ENCODE data around the gene NMRK2. TPM values are rescaled to one million over a fixed set of nuclear protein-coding genes. Genes with fewer than 3 reads are reported as not detected.

Gene NMRK2
- polyA plus RNA-seq, 1 of the 3 experiments (the other 2 are of a cell fraction), result not detected

GRCh38 chr19:3984584-3984907 is 51.7 kb downstream of the NMRK2 start:
- H3K27me3 ChIP-seq (ENCODE audit: insufficient read depth), result no peaks in the 10 kb centered on the region
- WGBS (ENCODE audit: low lambda C conversion rate), result 1% methylated on average over 10 of the region's 10 CpGs
- H3K9ac ChIP-seq, result peak overlapping the region; percentile 91
- TF ChIP-seq, protein P1, sequence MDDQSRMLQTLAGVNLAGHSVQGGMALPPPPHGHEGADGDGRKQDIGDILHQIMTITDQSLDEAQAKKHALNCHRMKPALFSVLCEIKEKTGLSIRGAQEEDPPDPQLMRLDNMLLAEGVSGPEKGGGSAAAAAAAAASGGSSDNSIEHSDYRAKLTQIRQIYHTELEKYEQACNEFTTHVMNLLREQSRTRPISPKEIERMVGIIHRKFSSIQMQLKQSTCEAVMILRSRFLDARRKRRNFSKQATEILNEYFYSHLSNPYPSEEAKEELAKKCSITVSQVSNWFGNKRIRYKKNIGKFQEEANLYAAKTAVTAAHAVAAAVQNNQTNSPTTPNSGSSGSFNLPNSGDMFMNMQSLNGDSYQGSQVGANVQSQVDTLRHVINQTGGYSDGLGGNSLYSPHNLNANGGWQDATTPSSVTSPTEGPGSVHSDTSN (IDR thresholded peaks at IDR 0.05), result no peak
- TF ChIP-seq RAD21 (IDR thresholded peaks at IDR 0.05; ENCODE audit: low read length) (no peak), ZBTB33 (IDR thresholded peaks at IDR 0.05; ENCODE audit: borderline replicate concordance, low read depth) (no peak), POLR2AphosphoS5 (IDR thresholded peaks at IDR 0.05; ENCODE audit: low read depth, low read length) (no peak), ELF1 (IDR thresholded peaks at IDR 0.05) (no peak), FOXJ3 (CRISPR knock-in tag; IDR thresholded peaks at IDR 0.05) (no peak), EZH2phosphoT487 (IDR thresholded peaks at IDR 0.05; ENCODE audit: borderline replicate concordance, low read depth) (no peak), TCF12 (IDR thresholded peaks at IDR 0.05) (no peak), FOXM1 (IDR thresholded peaks at IDR 0.05; ENCODE audit: low read depth) (no peak), USF1 (IDR thresholded peaks at IDR 0.05; ENCODE audit: borderline replicate concordance, low read depth) (no peak), CHD2 (IDR thresholded peaks at IDR 0.05; ENCODE audit: low read length, partially characterized antibody) (no peak), RFX5 (IDR thresholded peaks at IDR 0.05; ENCODE audit: low read length) (no peak), GABPA (IDR thresholded peaks at IDR 0.05; ENCODE audit: low read depth) (no peak), RXRA (IDR thresholded peaks at IDR 0.05; ENCODE audit: borderline replicate concordance, low read depth) (no peak)
- peaks cover 15 to 37% of the 10 kb centered on the region in 2 experiments for H3K4me1 ChIP-seq (ENCODE audit: control insufficient read depth in 1 of 2, insufficient read depth in 2 of 2, low read depth in 1 of 2, low read length in 1 of 2)
- H3F3A ChIP-seq (replicated peaks; ENCODE audit: insufficient read depth), result peaks cover 48% of the 10 kb centered on the region
- peaks cover 57% of the 10 kb centered on the region for H3K79me2 ChIP-seq (ENCODE audit: insufficient read depth)
- CTCF ChIA-PET, result interaction anchor here (1.3 to 1.6 kb wide), 2 partner anchors 9 to 15 kb away, joined by 3 to 5 read pairs; no protein-coding TSS in a partner anchor
- H2AFZ ChIP-seq (ENCODE audit: low read depth), result no peak overlapping the region
- H3K4me2 ChIP-seq, result peak overlapping the region; percentile 89
- peaks cover 49 to 51% of the 10 kb centered on the region in 2 experiments for H3K36me3 ChIP-seq (replicated peaks in 1 of 2; ENCODE audit: control insufficient read depth in 1 of 2, insufficient read depth in 2 of 2, low read length in 1 of 2)
- POLR2A ChIA-PET, result interaction anchor here (1.2 to 6.8 kb wide), 7 partner anchors 9 to 117 kb away, joined by 3 to 60 read pairs (median 7); partner anchors contain the start of genes ATCAY, DAPK3, PIAS4 and ZBTB7A
- H4K20me1 ChIP-seq (ENCODE audit: insufficient read depth), result peaks cover 56% of the 10 kb centered on the region
- H3K9me3 ChIP-seq, result no peaks in the 10 kb centered on the region
- no peaks in the 10 kb centered on the region for H3K9me2 ChIP-seq
- DNase-seq, result no peak
- peak overlapping the region; percentile 91 to 99 for H3K4me3 ChIP-seq (ENCODE audit: low read depth in 2 of 2, low read length in 1 of 2)
- H3K27ac ChIP-seq (ENCODE audit: low read depth in 2 of 2, low read length in 1 of 2), result peak overlapping the region; percentile 90 to 91

Data from SK-N-SH (cell line).